Pulmonary artery endothelial cell (primary cell): ENCODE measurements around the gene GABRP. TPM values are rescaled to one million over a fixed set of nuclear protein-coding genes. Genes with fewer than 3 reads are reported as not detected.

Experiments used
- DNase-seq: peaks from one replicate; pipeline ENCODE4 v3.0.0-alpha.2; 2011; ENCODE audit warnings: low read depth, low spot score
- total RNA-seq: library from RNA; depleted of rRNA; stranded (reverse); fragments of >200 nt; gene quantifications from 2 replicates; pipeline ENCODE4 v1.2.3, GENCODE V29; 2014

The GABRP gene
- total RNA-seq, 1 donor from 2014 or later, result 0.33 TPM

DNA sequence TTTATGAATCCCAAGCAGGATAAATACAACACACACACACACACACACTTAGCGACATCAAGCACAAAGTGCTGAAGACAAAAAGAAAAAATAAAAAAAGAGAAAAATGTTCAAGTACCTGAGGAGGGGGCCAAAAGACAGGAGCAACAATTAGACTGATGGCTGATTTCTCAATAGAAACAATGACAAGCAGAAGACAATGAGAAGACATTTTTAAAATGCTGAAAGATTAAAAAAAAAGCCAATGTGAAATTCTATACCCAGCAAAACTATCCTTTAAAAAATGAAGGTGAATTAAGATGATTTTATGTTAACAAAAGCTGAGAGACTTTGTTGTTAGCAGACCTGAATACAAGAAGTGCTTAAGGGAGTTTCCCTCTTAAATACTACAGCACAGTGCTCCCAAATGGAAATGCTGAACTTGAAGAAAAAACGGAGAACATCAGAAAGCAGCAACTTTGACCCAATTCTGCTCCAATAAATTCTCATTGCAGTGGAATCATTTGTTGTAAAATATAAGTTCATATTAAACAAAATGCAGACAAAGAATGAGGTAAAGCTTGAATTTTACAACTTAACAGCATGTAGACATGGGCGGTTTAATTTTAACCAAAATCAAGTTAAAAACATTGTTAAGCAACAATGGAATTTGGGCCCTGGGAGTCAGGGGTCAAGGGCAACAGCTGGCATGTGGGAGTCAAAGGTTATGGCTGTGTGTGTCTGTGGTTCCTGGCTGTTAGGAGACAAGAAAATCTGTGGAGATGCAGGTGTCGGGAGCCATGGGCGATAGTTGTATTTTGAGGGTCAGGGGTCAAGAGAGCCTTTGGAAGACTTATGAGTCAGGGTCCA is 77.5 kb downstream of the GABRP start:
- no peak for DNase-seq

DNA sequence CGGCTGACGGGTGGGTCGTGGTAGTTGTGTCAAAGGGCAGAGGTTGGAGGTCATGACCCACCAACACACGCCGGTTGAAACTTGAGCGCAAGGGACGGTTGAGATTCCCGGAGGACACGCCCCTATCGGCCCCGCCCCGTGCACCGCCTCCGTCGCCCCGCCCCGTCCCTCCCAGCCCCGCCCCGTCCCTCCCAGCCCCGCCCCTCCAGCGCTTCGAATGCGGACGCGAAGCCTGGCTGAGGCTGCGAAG is 78.1 kb downstream of the GABRP start:
- DNase-seq, result no peak

DNA sequence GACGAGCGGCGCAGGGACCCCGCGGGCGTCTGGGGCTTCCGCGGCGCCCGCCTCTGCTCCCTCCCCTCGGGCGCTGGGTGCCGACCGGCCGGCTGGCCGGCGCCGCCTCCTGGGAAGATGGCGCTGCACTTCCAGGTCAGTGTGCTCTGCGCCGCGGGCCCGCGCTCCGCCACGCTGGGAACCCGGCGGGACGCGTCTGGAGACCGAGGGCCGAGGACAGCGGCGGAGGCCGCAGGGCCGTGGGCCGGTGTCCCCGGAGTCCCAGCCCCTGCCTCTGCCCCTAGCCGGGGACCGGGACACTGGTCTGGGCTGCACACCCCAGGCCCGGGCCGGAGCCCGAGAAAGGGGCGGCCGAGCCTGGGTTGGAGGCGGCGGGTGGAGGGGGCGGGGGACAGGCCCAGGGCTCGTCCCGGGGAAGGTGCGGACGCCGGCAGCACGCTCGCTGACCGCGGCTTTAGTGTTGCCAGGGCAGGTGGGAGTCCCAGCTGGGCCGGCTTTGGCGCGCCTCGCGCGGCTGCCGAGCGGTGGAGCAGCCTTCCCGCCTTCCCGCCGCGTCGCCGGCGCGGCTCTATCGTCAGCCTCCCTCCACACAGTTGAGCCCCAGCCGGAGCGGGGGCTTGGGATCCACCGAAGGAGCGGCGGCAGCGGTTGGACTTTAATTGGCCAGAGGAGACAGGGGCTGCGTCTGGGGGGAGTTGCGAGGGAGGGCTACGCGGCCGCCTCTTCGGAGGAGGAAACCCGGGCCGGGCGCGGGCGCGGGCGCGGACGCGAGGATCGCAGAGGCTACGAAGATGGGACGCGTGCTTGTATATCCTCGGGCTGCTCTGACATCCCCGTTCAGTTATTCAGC is 78.6 kb downstream of the GABRP start, which contains the start of gene RANBP17:
Gene RANBP17 (plus strand): TSS at position 102 of the 850 bp plus-strand sequence.
- peak; percentile 10 for DNase-seq

DNA sequence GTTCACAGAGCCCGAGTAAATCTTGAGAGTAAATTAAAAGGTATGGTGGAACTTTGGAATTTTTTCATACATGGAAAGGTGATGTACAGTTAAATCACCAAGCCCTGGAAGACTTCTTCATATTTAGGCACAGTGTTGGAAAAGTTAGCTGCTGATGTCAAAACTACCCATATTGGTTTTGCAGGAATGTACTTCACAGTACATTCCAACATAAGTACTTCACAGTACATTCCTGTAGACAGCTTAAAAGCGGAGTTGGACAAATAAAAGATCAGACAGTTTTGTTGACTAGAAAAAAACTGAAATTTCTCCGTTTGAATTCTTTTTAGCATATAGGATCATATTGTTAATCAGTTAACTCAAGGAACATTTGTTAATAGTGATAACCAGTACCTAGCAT is 80.1 kb downstream of the GABRP start:
- DNase-seq, result no peak

Other genes starting within 250 kb of the GABRP start
- gene RANBP17, start 78.3 kb downstream of the GABRP start, total RNA-seq, result 6.9 and 12.3 TPM in 2 replicates